ENCODE results near the gene AEBP1. TPM values are rescaled to one million over a fixed set of nuclear protein-coding genes. Genes with fewer than 3 reads are reported as not detected.

Gene AEBP1
- total RNA-seq, 1 experiment from 2014 or later, result not detected

DNA sequence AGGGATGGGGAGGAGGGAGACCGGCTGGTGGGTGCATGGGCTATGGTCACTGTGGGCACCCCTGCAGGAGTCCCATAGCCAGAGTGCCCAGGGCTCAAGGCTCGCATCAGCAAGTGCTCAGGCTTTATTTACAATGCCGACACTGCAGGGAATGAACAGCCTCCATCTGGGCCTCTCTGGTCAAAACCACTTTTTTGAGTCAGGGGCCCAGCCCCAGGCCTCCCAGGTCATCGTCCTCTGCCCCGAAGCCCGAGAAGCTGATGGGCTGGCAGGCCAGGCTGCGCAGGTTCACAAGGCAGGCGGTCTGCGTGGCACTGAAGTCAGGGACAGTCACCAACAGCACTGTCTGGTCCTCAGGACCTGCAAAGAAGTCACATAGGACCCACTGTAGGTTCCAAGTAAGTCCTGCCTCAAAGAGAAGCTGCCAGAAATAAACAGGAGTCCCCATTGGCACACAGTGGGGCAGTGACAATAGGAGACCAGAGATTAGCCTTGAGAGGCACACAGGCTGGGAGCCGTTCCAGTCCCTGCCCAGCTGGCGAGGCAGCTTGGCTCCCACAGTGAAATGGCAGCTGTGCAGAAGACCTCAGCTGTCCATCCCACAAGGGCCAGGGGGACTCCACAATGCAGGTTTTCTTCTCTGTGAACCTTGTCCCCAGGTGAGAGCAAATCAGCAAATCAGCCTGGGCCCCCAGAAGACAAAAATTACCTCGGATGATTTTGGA lies 10.6 kb downstream of the AEBP1 start:
- Histone ChIP-seq H3K79me2 (ENCODE audit: low read length) (peaks cover 4% of the 10 kb centered on the region; the same call in 1 of the 2 replicates), H4K20me1 (ENCODE audit: insufficient read depth, low read depth, low read length) (no peaks in the 10 kb centered on the region; the same call in 1 of the 2 replicates), H2AFZ (ENCODE audit: low read length) (no peak overlapping the region), H3K4me1 (ENCODE audit: low read length) (peaks cover 17% of the 10 kb centered on the region), H3K36me3 (ENCODE audit: insufficient read depth, low read length) (peaks cover 3% of the 10 kb centered on the region), H3K4me2 (ENCODE audit: low read depth, low read length, poor library complexity, severe bottlenecking) (no peak overlapping the region), H3K27me3 (ENCODE audit: low read length) (no peaks in the 10 kb centered on the region), H3K9ac (ENCODE audit: low read length) (no peak overlapping the region), H3K27ac (ENCODE audit: low read length) (no peak overlapping the region), H3K4me3 (ENCODE audit: low read length) (no peak overlapping the region), H3K9me2 (replicated peaks; ENCODE audit: insufficient read depth, low read length) (no peaks in the 10 kb centered on the region), H3K9me3 (ENCODE audit: low read length) (no peaks in the 10 kb centered on the region)
- DNase-seq, result no peak

DNA sequence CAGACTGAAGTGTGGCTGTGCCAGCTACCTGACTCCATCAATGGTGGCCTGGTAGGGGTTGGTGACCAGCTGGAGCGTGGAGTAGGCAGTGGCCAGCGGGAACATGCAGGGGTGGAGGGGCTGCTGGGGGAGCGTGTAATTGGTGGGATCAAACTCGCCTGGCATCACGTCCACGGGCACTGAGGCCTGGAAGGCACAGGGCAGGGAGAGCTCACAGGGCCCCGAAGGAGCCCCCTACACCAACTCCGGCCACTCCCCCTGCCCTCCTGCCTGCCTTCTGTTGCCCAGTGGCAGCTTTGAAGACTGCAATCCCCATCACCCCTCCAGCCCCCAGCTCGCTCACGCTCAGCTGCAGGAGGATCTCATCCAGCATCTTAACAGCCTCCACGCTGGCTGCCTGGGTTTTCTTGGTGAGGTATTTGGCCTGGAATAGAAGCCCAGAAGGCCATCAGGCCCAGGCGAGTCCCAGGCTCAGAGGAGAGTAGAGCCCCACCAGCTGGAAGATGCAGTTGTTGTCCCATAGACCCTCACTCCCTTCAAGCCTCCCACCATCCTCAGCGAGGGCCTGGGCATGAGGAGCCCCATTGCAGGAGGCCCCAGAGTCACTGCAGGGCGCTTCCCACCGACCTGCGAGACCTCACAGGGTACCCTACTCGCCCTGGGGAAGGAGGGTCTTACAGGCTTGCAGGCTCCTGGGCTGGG lies 12.1 kb downstream of the AEBP1 start:
- no peak for DNase-seq
- H3K27ac ChIP-seq (ENCODE audit: low read length), result no peak overlapping the region
- no peaks in the 10 kb centered on the region for H3K9me2 ChIP-seq (replicated peaks; ENCODE audit: insufficient read depth, low read length)
- no peak overlapping the region for H3K4me3 ChIP-seq (ENCODE audit: low read length)
- peaks cover 18% of the 10 kb centered on the region for H3K79me2 ChIP-seq (ENCODE audit: low read length)
- no peaks in the 10 kb centered on the region for H3K9me3 ChIP-seq (ENCODE audit: low read length)
- no peak overlapping the region for H3K4me2 ChIP-seq (ENCODE audit: low read depth, low read length, poor library complexity, severe bottlenecking)
- H3K4me1 ChIP-seq (ENCODE audit: low read length), result peaks cover 23% of the 10 kb centered on the region
- no peak overlapping the region for H3K9ac ChIP-seq (ENCODE audit: low read length)
- peaks cover 16% of the 10 kb centered on the region for H3K36me3 ChIP-seq (ENCODE audit: insufficient read depth, low read length)
- no peak overlapping the region for H2AFZ ChIP-seq (ENCODE audit: low read length)
- H4K20me1 ChIP-seq (ENCODE audit: insufficient read depth, low read depth, low read length), result peaks cover 5% of the 10 kb centered on the region; the same call in 1 of the 2 replicates
- H3K27me3 ChIP-seq (ENCODE audit: low read length), result no peaks in the 10 kb centered on the region

DNA sequence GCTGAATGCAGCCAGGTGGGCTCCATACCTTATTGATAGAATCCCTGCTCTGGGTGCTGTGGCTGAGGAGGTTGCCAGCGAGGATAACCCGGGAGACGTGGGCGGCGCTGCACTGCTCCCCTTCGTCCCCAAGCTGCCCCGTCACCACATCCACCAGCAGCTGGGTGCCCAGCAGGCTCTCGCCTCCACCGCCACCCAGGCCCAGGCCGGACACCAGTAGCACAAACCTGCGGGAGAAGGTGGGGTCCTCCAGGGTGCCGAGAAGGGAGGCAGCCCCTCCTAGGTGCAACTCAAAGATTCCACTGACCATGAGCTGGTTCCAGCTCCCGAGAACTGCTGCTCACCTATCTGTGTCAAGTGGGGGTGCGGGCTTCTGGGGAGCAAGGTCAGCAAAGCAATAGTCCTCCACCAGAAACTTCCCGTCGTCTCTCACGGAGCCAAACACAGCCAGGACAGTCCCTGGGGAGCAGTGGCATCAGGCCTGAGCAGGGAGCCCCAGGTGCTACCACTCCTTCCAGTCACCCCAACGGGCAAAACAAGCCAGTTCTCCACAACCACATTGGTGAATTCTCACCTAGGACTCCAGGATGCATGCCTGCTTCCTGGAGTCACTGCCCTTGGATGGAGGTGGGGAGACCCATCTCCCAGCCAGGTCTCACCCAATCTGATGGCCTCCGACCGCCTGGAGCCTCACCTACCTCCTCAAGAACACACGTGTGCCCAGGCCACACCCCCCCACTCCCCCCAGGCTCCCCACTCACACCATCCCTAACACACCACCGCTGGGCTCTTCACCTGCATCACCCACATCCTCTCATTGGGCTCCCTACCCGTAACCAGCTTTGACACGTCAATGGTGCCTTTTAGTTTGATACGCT lies 12.9 kb downstream of the AEBP1 start:
- Histone ChIP-seq H3K4me2 (ENCODE audit: low read depth, low read length, poor library complexity, severe bottlenecking) (no peak overlapping the region), H3K27me3 (ENCODE audit: low read length) (no peaks in the 10 kb centered on the region), H3K4me3 (ENCODE audit: low read length) (no peak overlapping the region), H3K9me2 (replicated peaks; ENCODE audit: insufficient read depth, low read length) (no peaks in the 10 kb centered on the region), H3K9me3 (ENCODE audit: low read length) (no peaks in the 10 kb centered on the region), H3K27ac (ENCODE audit: low read length) (no peak overlapping the region), H4K20me1 (ENCODE audit: insufficient read depth, low read depth, low read length) (peaks cover 5% of the 10 kb centered on the region; the same call in 1 of the 2 replicates), H3K9ac (ENCODE audit: low read length) (no peak overlapping the region), H2AFZ (ENCODE audit: low read length) (no peak overlapping the region), H3K36me3 (ENCODE audit: insufficient read depth, low read length) (peaks cover 20% of the 10 kb centered on the region), H3K79me2 (ENCODE audit: low read length) (peaks cover 26% of the 10 kb centered on the region), H3K4me1 (ENCODE audit: low read length) (peaks cover 24% of the 10 kb centered on the region)
- no peak for DNase-seq

DNA sequence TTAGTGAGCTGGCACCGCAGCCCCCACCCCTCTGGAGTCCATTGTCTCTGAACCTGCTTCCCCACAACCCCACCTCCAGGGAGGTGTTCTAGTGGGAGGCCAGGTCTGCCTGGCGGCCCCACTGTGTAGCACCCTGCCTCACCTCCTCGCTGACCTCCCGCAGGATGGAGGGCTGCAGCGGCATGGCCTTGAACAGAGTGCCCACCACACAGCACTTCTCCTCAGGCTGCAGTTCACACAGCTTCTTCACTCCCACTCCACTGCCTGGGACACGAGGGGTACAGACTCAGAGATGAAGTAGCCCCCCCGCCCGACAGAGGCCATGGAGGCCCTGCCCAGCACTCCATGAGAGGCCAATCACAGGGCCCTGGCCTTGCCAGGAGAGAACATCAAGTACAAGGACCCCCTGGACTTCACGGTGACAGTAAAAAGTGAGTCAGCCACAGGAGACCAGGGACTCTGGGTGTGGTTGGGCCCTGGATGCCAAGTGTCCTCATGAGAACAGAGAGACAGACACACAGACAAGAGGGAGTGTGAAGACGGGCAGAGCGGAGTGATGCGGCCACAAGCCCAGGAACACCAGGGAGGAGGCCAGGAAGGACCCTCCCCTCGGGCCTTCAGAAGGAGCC lies 13.8 kb downstream of the AEBP1 start:
- Histone ChIP-seq H3K9ac (ENCODE audit: low read length) (no peak overlapping the region), H3K4me1 (ENCODE audit: low read length) (peaks cover 21% of the 10 kb centered on the region), H3K4me3 (ENCODE audit: low read length) (no peak overlapping the region), H3K36me3 (ENCODE audit: insufficient read depth, low read length) (peaks cover 20% of the 10 kb centered on the region), H3K27me3 (ENCODE audit: low read length) (no peaks in the 10 kb centered on the region), H3K9me2 (replicated peaks; ENCODE audit: insufficient read depth, low read length) (no peaks in the 10 kb centered on the region), H3K9me3 (ENCODE audit: low read length) (no peaks in the 10 kb centered on the region), H3K4me2 (ENCODE audit: low read depth, low read length, poor library complexity, severe bottlenecking) (no peak overlapping the region), H3K79me2 (ENCODE audit: low read length) (peaks cover 35% of the 10 kb centered on the region), H2AFZ (ENCODE audit: low read length) (no peak overlapping the region), H4K20me1 (ENCODE audit: insufficient read depth, low read depth, low read length) (peaks cover 5% of the 10 kb centered on the region; the same call in 1 of the 2 replicates), H3K27ac (ENCODE audit: low read length) (no peak overlapping the region)
- DNase-seq, result no peak

DNA sequence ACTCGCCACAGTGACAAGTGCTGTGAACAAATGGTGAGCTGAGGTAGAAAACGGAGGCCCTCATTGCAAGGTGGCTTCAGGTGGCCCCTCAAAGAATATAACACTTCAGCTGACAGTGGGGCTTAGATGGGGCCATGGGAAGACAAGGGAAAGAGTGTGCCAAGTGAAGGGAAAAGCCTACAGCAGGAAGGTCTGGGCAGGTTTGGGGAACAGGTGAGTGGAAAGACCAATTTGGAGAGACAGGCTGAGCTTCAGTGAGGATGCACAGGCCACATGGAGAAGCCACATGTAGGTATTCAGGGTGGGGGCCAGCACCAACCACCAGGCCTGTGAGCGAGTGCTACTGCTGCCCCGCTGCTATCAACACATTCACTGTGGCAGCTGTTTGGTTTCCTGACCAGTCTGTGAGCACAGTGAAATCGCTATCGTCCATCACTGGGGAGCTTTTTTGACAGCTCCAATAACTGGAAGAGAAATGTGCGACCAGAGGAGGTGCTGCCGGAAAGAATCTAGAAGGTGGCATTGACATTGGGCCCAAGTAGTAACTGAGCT lies 15.8 kb downstream of the AEBP1 start:
- H3K4me3 ChIP-seq (ENCODE audit: low read length), result no peak overlapping the region
- H3K4me2 ChIP-seq (ENCODE audit: low read depth, low read length, poor library complexity, severe bottlenecking), result no peak overlapping the region
- peaks cover 5% of the 10 kb centered on the region; the same call in 1 of the 2 replicates for H4K20me1 ChIP-seq (ENCODE audit: insufficient read depth, low read depth, low read length)
- no peak for DNase-seq
- H3K79me2 ChIP-seq (ENCODE audit: low read length), result peaks cover 38% of the 10 kb centered on the region
- H3K27ac ChIP-seq (ENCODE audit: low read length), result no peak overlapping the region
- no peaks in the 10 kb centered on the region for H3K9me3 ChIP-seq (ENCODE audit: low read length)
- H3K36me3 ChIP-seq (ENCODE audit: insufficient read depth, low read length), result peaks cover 20% of the 10 kb centered on the region
- no peak overlapping the region for H3K9ac ChIP-seq (ENCODE audit: low read length)
- H2AFZ ChIP-seq (ENCODE audit: low read length), result no peak overlapping the region
- peaks cover 26% of the 10 kb centered on the region for H3K4me1 ChIP-seq (ENCODE audit: low read length)
- no peaks in the 10 kb centered on the region for H3K9me2 ChIP-seq (replicated peaks; ENCODE audit: insufficient read depth, low read length)
- no peaks in the 10 kb centered on the region for H3K27me3 ChIP-seq (ENCODE audit: low read length)

DNA sequence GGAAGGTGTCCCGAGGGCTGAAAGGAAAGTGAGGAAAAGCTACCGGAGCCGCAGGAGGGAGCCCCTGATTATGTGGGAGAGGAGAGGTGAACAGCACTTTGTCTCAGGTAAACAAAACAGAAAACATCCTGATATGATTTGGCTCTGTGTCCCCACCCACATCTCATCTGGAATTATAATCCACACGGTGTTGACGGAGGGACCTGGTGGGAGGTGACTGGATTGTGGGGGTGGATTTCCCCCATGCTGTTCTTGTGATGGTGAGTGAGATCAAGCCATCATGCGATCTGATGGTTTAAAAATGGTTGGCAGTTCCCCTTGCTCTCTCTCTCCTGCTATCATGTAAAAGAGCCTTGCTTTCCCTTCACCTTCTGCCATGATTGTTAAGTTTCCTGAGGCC lies 16.2 kb downstream of the AEBP1 start:
- Histone ChIP-seq H3K4me2 (ENCODE audit: low read depth, low read length, poor library complexity, severe bottlenecking) (no peak overlapping the region), H3K4me1 (ENCODE audit: low read length) (peaks cover 26% of the 10 kb centered on the region), H3K27ac (ENCODE audit: low read length) (no peak overlapping the region), H3K4me3 (ENCODE audit: low read length) (no peak overlapping the region), H3K9me2 (replicated peaks; ENCODE audit: insufficient read depth, low read length) (no peaks in the 10 kb centered on the region), H3K9ac (ENCODE audit: low read length) (no peak overlapping the region; the same call in 1 of the 2 replicates), H4K20me1 (ENCODE audit: insufficient read depth, low read depth, low read length) (peaks cover 5% of the 10 kb centered on the region; the same call in 1 of the 2 replicates), H3K36me3 (ENCODE audit: insufficient read depth, low read length) (peaks cover 20% of the 10 kb centered on the region), H3K79me2 (ENCODE audit: low read length) (peaks cover 38% of the 10 kb centered on the region), H2AFZ (ENCODE audit: low read length) (no peak overlapping the region), H3K27me3 (ENCODE audit: low read length) (no peaks in the 10 kb centered on the region), H3K9me3 (ENCODE audit: low read length) (no peaks in the 10 kb centered on the region)
- DNase-seq, result no peak

DNA sequence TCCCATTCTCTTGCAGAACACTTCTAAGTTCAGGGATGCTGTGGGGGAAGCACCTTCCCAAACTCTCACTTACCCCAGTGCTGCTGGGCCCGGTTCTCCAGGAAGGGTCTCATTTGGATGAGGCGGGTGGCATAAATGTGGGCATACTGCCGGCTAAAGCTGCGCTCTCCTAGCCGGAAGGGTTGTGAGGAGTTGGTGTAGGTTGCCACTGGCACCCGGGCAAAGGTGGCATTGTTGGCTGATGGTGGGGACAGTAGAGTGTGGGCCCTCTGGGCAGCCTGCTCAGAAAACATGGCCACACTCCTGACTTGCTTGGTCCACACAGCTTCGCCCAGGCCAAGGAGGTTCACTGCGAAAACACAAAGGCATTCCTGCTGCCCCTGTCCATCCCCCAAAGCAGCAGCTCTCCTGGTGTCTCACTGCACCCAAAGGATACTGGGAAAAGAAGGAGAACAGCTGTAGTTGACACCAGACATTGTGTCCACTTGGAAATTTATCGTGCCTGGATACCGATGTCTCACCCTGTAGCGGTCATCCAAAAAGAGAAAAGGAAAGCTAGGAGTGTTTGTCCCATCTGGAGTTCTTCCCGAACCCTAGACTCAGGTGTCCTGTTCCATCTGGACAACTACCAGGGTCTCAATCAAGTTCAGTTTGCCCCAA lies 17.7 kb downstream of the AEBP1 start:
- Histone ChIP-seq H3K9ac (ENCODE audit: low read length) (peak overlapping the region; percentile 75), H4K20me1 (ENCODE audit: insufficient read depth, low read depth, low read length) (peaks cover 5% of the 10 kb centered on the region; the same call in 1 of the 2 replicates), H3K9me2 (replicated peaks; ENCODE audit: insufficient read depth, low read length) (no peaks in the 10 kb centered on the region), H2AFZ (ENCODE audit: low read length) (no peak overlapping the region), H3K79me2 (ENCODE audit: low read length) (peaks cover 38% of the 10 kb centered on the region), H3K4me3 (ENCODE audit: low read length) (peak overlapping the region; percentile 72), H3K4me1 (ENCODE audit: low read length) (peaks cover 28% of the 10 kb centered on the region), H3K4me2 (ENCODE audit: low read depth, low read length, poor library complexity, severe bottlenecking) (peak overlapping the region; percentile 92), H3K27ac (ENCODE audit: low read length) (peak overlapping the region; percentile 58), H3K36me3 (ENCODE audit: insufficient read depth, low read length) (peaks cover 20% of the 10 kb centered on the region), H3K27me3 (ENCODE audit: low read length) (no peaks in the 10 kb centered on the region), H3K9me3 (ENCODE audit: low read length) (no peaks in the 10 kb centered on the region)
- DNase-seq, result no peak

Data from Karpas-422 (cell line).